ENCODE data around the gene CHRND. TPM values are rescaled to one million over a fixed set of nuclear protein-coding genes. Genes with fewer than 3 reads are reported as not detected.

The CHRND gene
- total and polyA plus RNA-seq, 3 donors from 2014 or later, result 0.16 to 0.63 (median 0.56) TPM

DNA sequence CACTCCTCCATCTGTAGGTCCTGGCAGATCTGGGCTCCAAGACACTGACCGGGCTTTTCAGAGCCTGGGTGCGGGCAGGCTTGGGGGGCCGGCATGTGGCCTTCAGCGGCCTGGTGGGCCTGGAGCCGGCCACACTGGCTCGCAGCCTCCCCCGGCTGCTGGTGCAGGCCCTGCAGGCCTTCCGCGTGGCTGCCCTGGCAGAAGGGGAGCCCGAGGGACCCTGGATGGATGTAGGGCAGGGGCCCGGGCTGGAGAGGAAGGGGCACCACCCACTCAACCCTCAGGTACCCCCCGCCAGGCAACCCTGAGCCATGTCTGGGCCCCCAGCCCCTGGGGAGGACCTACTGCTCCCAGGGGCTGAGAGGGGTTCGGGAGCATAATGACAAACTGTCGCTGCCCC is 761 bp upstream of the CHRND start:
- TF ChIP-seq CTCF (IDR thresholded peaks at IDR 0.05) (no peak), POLR2A (IDR thresholded peaks at IDR 0.05) (no peak)
- Histone ChIP-seq H3K27me3 (no peaks in the 10 kb centered on the region), H3K27ac (no peak overlapping the region), H3K4me3 (no peak overlapping the region), H3K9me3 (no peaks in the 10 kb centered on the region), H3K36me3 (ENCODE audit: low read depth, missing control alignments) (no peaks in the 10 kb centered on the region), H3K4me1 (peaks cover 8% of the 10 kb centered on the region)
- intact Hi-C loops (cut with DNase I; ENCODE audit: low total_unique reads), result no loop called here
- 56 to 68% methylated on average over 3 to 11 of the region's 14 CpGs for WGBS, 2 donors
- DNase-seq, result no peak

DNA sequence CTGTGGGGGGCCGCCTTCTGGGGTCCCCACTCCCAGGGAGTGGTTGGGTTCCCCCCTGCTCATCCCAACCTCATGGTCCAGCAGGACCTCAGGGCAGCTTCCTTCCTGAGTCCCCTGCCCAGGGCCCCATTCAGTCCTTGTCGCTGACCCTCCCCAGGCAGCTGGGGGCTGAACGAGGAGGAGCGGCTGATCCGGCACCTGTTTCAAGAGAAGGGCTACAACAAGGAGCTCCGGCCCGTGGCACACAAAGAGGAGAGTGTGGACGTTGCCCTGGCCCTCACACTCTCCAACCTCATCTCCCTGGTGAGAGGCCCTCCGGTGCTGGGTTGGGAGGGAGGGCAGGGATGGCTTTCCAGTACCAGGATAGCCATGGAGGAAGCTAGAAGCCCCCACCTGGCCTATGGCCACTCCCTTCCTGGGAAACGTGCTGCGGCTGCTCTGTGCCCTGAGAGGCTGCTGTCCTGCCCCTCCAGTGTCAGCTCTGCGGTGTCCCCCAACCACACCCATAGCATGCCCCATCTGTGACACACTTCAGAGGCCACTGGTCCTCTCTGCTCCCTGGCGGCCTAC is 497 bp downstream of the CHRND start:
- no peak for DNase-seq
- TF ChIP-seq CTCF (IDR thresholded peaks at IDR 0.05), result no peak
- no peak for TF ChIP-seq POLR2A (IDR thresholded peaks at IDR 0.05)
- WGBS, 2 donors, result 75 to 76% methylated on average over 5 to 13 of the region's 13 CpGs
- H3K27me3 ChIP-seq, result no peaks in the 10 kb centered on the region
- H3K9me3 ChIP-seq, result no peaks in the 10 kb centered on the region
- peaks cover 8% of the 10 kb centered on the region for H3K4me1 ChIP-seq
- no peak overlapping the region for H3K27ac ChIP-seq
- H3K36me3 ChIP-seq (ENCODE audit: low read depth, missing control alignments), result no peaks in the 10 kb centered on the region
- H3K4me3 ChIP-seq, result no peak overlapping the region
- intact Hi-C loops (cut with DNase I; ENCODE audit: low total_unique reads), result no loop called here

DNA sequence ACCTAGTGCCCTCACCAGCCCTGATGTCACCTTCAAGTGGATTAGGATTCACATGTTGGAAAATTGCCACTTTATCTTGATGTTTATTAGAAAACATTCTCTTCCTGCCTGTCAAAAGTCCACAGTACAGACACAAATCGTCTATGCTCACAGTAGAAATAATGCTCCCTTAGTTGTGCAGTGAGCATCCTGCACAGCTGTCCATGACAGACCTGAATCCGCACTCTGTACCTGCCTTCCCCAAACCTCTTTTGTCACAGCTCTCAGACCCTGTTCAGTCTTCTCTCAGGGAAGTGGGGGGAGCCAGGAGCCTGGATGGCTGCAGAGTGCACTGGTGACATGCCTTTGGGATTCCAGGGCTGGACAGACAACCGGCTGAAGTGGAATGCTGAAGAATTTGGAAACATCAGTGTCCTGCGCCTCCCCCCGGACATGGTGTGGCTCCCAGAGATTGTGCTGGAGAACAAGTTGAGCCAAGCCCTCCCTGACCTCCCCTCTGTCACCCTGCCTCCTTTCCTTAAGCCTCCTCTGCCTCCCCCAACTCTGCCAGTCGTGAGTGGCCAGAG is 2.0 kb downstream of the CHRND start:
- no peaks in the 10 kb centered on the region for H3K27me3 ChIP-seq
- TF ChIP-seq CTCF (IDR thresholded peaks at IDR 0.05), result no peak
- no peak for TF ChIP-seq POLR2A (IDR thresholded peaks at IDR 0.05)
- intact Hi-C loops (cut with DNase I; ENCODE audit: low total_unique reads), result no loop called here
- H3K27ac ChIP-seq, result no peak overlapping the region
- no peak for DNase-seq
- no peaks in the 10 kb centered on the region for H3K36me3 ChIP-seq (ENCODE audit: low read depth, missing control alignments)
- H3K4me1 ChIP-seq, result peaks cover 8% of the 10 kb centered on the region
- 76 to 82% methylated on average over 6 of the region's 6 CpGs for WGBS, 2 donors
- no peaks in the 10 kb centered on the region for H3K9me3 ChIP-seq
- H3K4me3 ChIP-seq, result no peak overlapping the region

- no peak for TF ChIP-seq CTCF (IDR thresholded peaks at IDR 0.05)
- no peak for TF ChIP-seq POLR2A (IDR thresholded peaks at IDR 0.05)
- Histone ChIP-seq H3K36me3 (ENCODE audit: low read depth, missing control alignments) (no peaks in the 10 kb centered on the region), H3K9me3 (no peaks in the 10 kb centered on the region), H3K27ac (no peak overlapping the region), H3K27me3 (no peaks in the 10 kb centered on the region), H3K4me1 (peaks cover 8% of the 10 kb centered on the region), H3K4me3 (no peak overlapping the region)
- intact Hi-C loops (cut with DNase I; ENCODE audit: low total_unique reads), result no loop called here
- WGBS, 2 donors, result 74 to 88% methylated on average over 8 to 11 of the region's 11 CpGs
- no peak for DNase-seq
Observed at GRCh38 chr2:232528746-232529460, 2.9 kb downstream of the CHRND start.

All from testis (tissue), 3 donors.